IMR-90 (cell line): ENCODE results near the gene CYP1A2. TPM values are rescaled to one million over a fixed set of nuclear protein-coding genes. Genes with fewer than 3 reads are reported as not detected.

Experiments used
- ATAC-seq: fragments of 200-7000 bp; cut with Tn5 transposase; 2 replicates; pipeline ENCODE4 v1.9.1; 2020; ENCODE audit warnings: low read depth, mild to moderate bottlenecking, moderate library complexity
- BruUV-seq: library from RNA; stranded (reverse); fragments of 400-500 nt; replicated peaks from 2 replicates; lab custom pipeline; 2021; lab: Mats Ljungman, UMichigan
- CTCF ChIA-PET: fragments of 300-600 bp; formaldehyde crosslinking; extraction: SDS; loops from one replicate; lab custom pipeline; 2021; ENCODE audit warnings: antibody characterized with exemption; lab: Yijun Ruan, JAX
- POLR2A ChIA-PET: fragments of 300-600 bp; sonication (Branson Sonifier 250); formaldehyde crosslinking; loops from one replicate; lab custom pipeline; 2022; ENCODE audit warnings: antibody characterized with exemption; ENCODE audit not compliant: unreplicated experiment; lab: Charles Lee
- DNase-seq: peaks from one replicate; pipeline ENCODE4 v3.0.0; 2013
- H2AFZ ChIP-seq: replicated peaks from 2 replicates; pipeline ENCODE3; 2013; ENCODE audit warnings: low read length, mild to moderate bottlenecking; ENCODE audit not compliant: poor library complexity
- H2AK5ac ChIP-seq: 2 replicates; pipeline ENCODE4 v1.6.1; 2013; ENCODE audit warnings: low read depth, low read length, inconsistent platforms
- H2AK9ac ChIP-seq: replicated peaks from 2 replicates; pipeline ENCODE3; 2013; ENCODE audit warnings: mild to moderate bottlenecking, low read depth, low read length, moderate library complexity; ENCODE audit not compliant: poor library complexity
- H2BK120ac ChIP-seq: 2 replicates; pipeline ENCODE4 v1.6.1; 2013; ENCODE audit warnings: low read depth, low read length, inconsistent platforms
- H2BK15ac ChIP-seq: 3 replicates; pipeline ENCODE4 v1.6.1; 2013; ENCODE audit warnings: low read depth, low read length, inconsistent platforms
- H2BK20ac ChIP-seq: 2 replicates; pipeline ENCODE4 v1.6.1; 2013; ENCODE audit warnings: low read depth, mild to moderate bottlenecking, inconsistent platforms, low read length, moderate library complexity
- H2BK5ac ChIP-seq: 2 replicates; pipeline ENCODE4 v1.6.1; 2013; ENCODE audit warnings: mild to moderate bottlenecking, low read depth, low read length, inconsistent platforms; ENCODE audit not compliant: poor library complexity, severe bottlenecking
- H3K14ac ChIP-seq: replicated peaks from 2 replicates; pipeline ENCODE4 v1.6.1; 2013; ENCODE audit warnings: low read depth, low read length, inconsistent platforms
- H3K18ac ChIP-seq: 2 replicates; pipeline ENCODE4 v1.6.1; 2013; ENCODE audit warnings: low read depth, low read length, control low read depth
- H3K23ac ChIP-seq: 2 replicates; pipeline ENCODE4 v1.6.1; 2013; ENCODE audit warnings: low read depth, low read length, inconsistent platforms
- H3K27ac ChIP-seq: 2 replicates; pipeline ENCODE4 v1.5.1; 2013; ENCODE audit warnings: mild to moderate bottlenecking, control low read depth, low read length; ENCODE audit not compliant: insufficient read depth
- H3K27me3 ChIP-seq: 2 replicates; pipeline ENCODE4 v1.6.1; 2013; ENCODE audit warnings: low read length; ENCODE audit not compliant: control insufficient read depth, insufficient read depth
- H3K36me3 ChIP-seq: 2 replicates; pipeline ENCODE4 v1.6.1; 2013; ENCODE audit warnings: low read length, mixed read lengths; ENCODE audit not compliant: control insufficient read depth, insufficient read depth
- H3K4ac ChIP-seq: 2 replicates; pipeline ENCODE4 v1.6.1; 2013; ENCODE audit warnings: low read depth, low read length, inconsistent platforms
- H3K4me1 ChIP-seq: 2 replicates; pipeline ENCODE4 v1.6.1; 2013; ENCODE audit warnings: low read length, mixed read lengths; ENCODE audit not compliant: control insufficient read depth, insufficient read depth
- H3K4me2 ChIP-seq: 2 replicates; pipeline ENCODE4 v1.6.1; 2013; ENCODE audit warnings: low read depth, mild to moderate bottlenecking, control low read depth, low read length, moderate library complexity
- H3K4me3 ChIP-seq: 2 replicates; pipeline ENCODE4 v1.5.1; 2013; ENCODE audit warnings: low read depth, mild to moderate bottlenecking, control low read depth, low read length, moderate library complexity; ENCODE audit not compliant: insufficient read depth
- H3K56ac ChIP-seq: 2 replicates; pipeline ENCODE4 v1.6.1; 2013; ENCODE audit warnings: low read length, inconsistent platforms; ENCODE audit not compliant: insufficient read depth; ENCODE audit errors: extremely low read depth
- H3K79me1 ChIP-seq, 2 experiments: 2 replicates each; pipeline ENCODE4 v1.6.1; 2013; ENCODE audit warnings: low read length in 2 of 2, inconsistent platforms in 1 of 2, low read depth in 1 of 2
- H3K9ac ChIP-seq: 2 replicates; pipeline ENCODE4 v1.6.1; 2013; ENCODE audit warnings: low read depth, low read length, control low read depth
- H3K9me1 ChIP-seq: 2 replicates; pipeline ENCODE4 v1.6.1; 2013; ENCODE audit warnings: low read length, inconsistent platforms; ENCODE audit not compliant: insufficient read depth
- H3K9me3 ChIP-seq: 2 replicates; pipeline ENCODE4 v1.6.1; 2013; ENCODE audit warnings: low read length; ENCODE audit not compliant: control insufficient read depth, insufficient read depth
- H4K20me1 ChIP-seq: 2 replicates; pipeline ENCODE4 v1.6.1; 2013; ENCODE audit warnings: low read length, inconsistent platforms; ENCODE audit not compliant: insufficient read depth
- H4K5ac ChIP-seq: 2 replicates; pipeline ENCODE4 v1.6.1; 2013; ENCODE audit warnings: mild to moderate bottlenecking, low read depth, low read length, control low read depth
- H4K8ac ChIP-seq, 2 experiments: 2 replicates each; pipeline ENCODE4 v1.6.1; 2013; ENCODE audit warnings: low read depth in 2 of 2, low read length in 2 of 2, control low read depth in 1 of 2, inconsistent platforms in 1 of 2
- H4K91ac ChIP-seq: 2 replicates; pipeline ENCODE4 v1.6.1; 2013; ENCODE audit warnings: low read depth, low read length, inconsistent platforms; ENCODE audit not compliant: insufficient read depth
- BHLHE40 ChIP-seq: fragments of 150-350 bp; IDR thresholded peaks from 2 replicates; pipeline ENCODE4 v1.6.1; 2016; ENCODE audit warnings: mild to moderate bottlenecking, low read depth, low read length
- CEBPB ChIP-seq: IDR thresholded peaks from 2 replicates; pipeline ENCODE4 v1.6.1; 2012; ENCODE audit warnings: low read depth, low read length, improper control_type of control experiment
- CHD1 ChIP-seq: IDR thresholded peaks from 2 replicates; pipeline ENCODE4 v1.6.1; 2012; ENCODE audit warnings: low read depth, low read length, improper control_type of control experiment
- CTCF ChIP-seq: conservative IDR thresholded peaks from 2 replicates; pipeline ENCODE4 v1.5.1; 2012; ENCODE audit warnings: mild to moderate bottlenecking, low read depth, low read length, improper control_type of control experiment
- ELK1 ChIP-seq: fragments of 150-350 bp; IDR thresholded peaks from 2 replicates; pipeline ENCODE4 v1.6.1; 2016; ENCODE audit warnings: low read depth, mild to moderate bottlenecking, low read length, moderate library complexity, borderline replicate concordance
- FOS ChIP-seq: fragments of 150-350 bp; IDR thresholded peaks from 2 replicates; pipeline ENCODE4 v1.6.1; 2016; ENCODE audit warnings: low read depth, low read length
- MAFK ChIP-seq: IDR thresholded peaks from 2 replicates; pipeline ENCODE4 v1.6.1; 2012; ENCODE audit warnings: low read depth, low read length, improper control_type of control experiment
- MAZ ChIP-seq: IDR thresholded peaks from 2 replicates; pipeline ENCODE4 v1.6.1; 2012; ENCODE audit warnings: low read depth, mild to moderate bottlenecking, low read length, improper control_type of control experiment, moderate library complexity, borderline replicate concordance
- NFE2L2 ChIP-seq: fragments of 150-350 bp; IDR thresholded peaks from 2 replicates; pipeline ENCODE4 v1.6.1; 2016; ENCODE audit warnings: low read depth, mild to moderate bottlenecking, low read length
- POLR2A ChIP-seq: IDR thresholded peaks from 2 replicates; pipeline ENCODE4 v1.6.1; 2012; ENCODE audit warnings: mild to moderate bottlenecking, low read depth, low read length
- RAD21 ChIP-seq: IDR thresholded peaks from 2 replicates; pipeline ENCODE4 v1.6.1; 2012; ENCODE audit warnings: low read length, improper control_type of control experiment
- RCOR1 ChIP-seq: IDR thresholded peaks from 2 replicates; pipeline ENCODE4 v1.6.1; 2012; ENCODE audit warnings: mild to moderate bottlenecking, low read length, improper control_type of control experiment; ENCODE audit not compliant: insufficient replicate concordance
- RFX5 ChIP-seq: IDR thresholded peaks from 2 replicates; pipeline ENCODE4 v1.8.0; 2012; ENCODE audit warnings: low read depth, mild to moderate bottlenecking, low read length, moderate library complexity
- SMC3 ChIP-seq: fragments of 150-350 bp; IDR thresholded peaks from 2 replicates; pipeline ENCODE4 v1.6.1; 2016; ENCODE audit warnings: low read depth, mild to moderate bottlenecking, antibody characterized with exemption, low read length, moderate library complexity
- USF2 ChIP-seq: fragments of 150-350 bp; IDR thresholded peaks from 2 replicates; pipeline ENCODE4 v1.6.1; 2017; ENCODE audit warnings: mild to moderate bottlenecking, antibody characterized with exemption, low read length, low read depth
- WGBS, 2 experiments: methylation state at CpG; one replicate each; pipeline versions ENCODE4 v1.1.5 to v1.1.7; 2013; ENCODE audit warnings: missing lambda C conversion rate in 2 of 2; ENCODE audit not compliant: insufficient read length in 1 of 2; ENCODE audit errors: extremely low coverage in 2 of 2; 5-methylcytosine and 5-hydroxymethylcytosine counted together
- dilution Hi-C: fragments of 300-500 bp; cut with HindIII; formaldehyde crosslinking; loops from one replicate; pipeline ENCODE4 v1.14.3; 2018; ENCODE audit warnings: low sequenced_read_pairs; ENCODE audit not compliant: unreplicated experiment
- in situ Hi-C: fragments of 300-500 bp; cut with MboI; formaldehyde crosslinking; loops from 3 replicates; pipeline ENCODE4 v1.14.3; 2019; ENCODE audit warnings: low sequenced_read_pairs, inconsistent platforms, mixed read lengths
- intact Hi-C: fragments of 100-400 bp; cut with micrococcal nuclease; formaldehyde crosslinking; loops from 2 replicates; pipeline ENCODE4 v1.10.0; 2022
- polyA plus RNA-seq, 3 experiments: library from polyadenylated mRNA; depleted of rRNA; stranded (reverse); fragments of >200 nt; gene quantifications; 2 replicates each; pipeline ENCODE4 v1.2.3, GENCODE V29; 2012; ENCODE audit warnings: low replicate concordance in 1 of 3
- total RNA-seq: library from RNA; depleted of rRNA; stranded (reverse); fragments of >200 nt; gene quantifications from 2 replicates; pipeline ENCODE4 v1.2.3, GENCODE V29; 2012

Gene CYP1A2
- total and polyA plus RNA-seq, 2 of the 4 experiments (the other 2 are of a cell fraction), result not detected

- Histone ChIP-seq H2BK15ac (no peak overlapping the region), H2AFZ (no peak overlapping the region), H2BK120ac (no peak overlapping the region), H3K4me2 (no peak overlapping the region), H3K56ac (no peak overlapping the region), H2AK5ac (no peak overlapping the region), H4K20me1 (peaks cover 89% of the 10 kb centered on the region), H3K9me3 (no peaks in the 10 kb centered on the region), H3K36me3 (peaks cover 13% of the 10 kb centered on the region), H3K18ac (no peak overlapping the region), H4K91ac (no peak overlapping the region), H3K9ac (no peak overlapping the region), H3K14ac (no peak overlapping the region), H3K4ac (no peak overlapping the region), H3K27ac (no peak overlapping the region), H2BK5ac (no peak overlapping the region), H3K79me1 (peaks cover 22 to 86% of the 10 kb centered on the region in 2 experiments), H3K23ac (no peak overlapping the region; the same call in 1 of the 2 replicates), H3K4me1 (peaks cover 9% of the 10 kb centered on the region), H3K4me3 (no peak overlapping the region), H3K27me3 (no peaks in the 10 kb centered on the region), H4K8ac (no peak overlapping the region), H4K5ac (no peak overlapping the region), H2AK9ac (no peak overlapping the region), H2BK20ac (no peak overlapping the region), H3K9me1 (peaks cover 22% of the 10 kb centered on the region)
- intact Hi-C loops, result no loop called here
- dilution Hi-C loops, result no loop called here
- 95% methylated on average over 4 of the region's 9 CpGs; no CpG with 5 or more reads in 1 of the 2 experiments for whole genome bisulfite sequencing, 2 experiments
- POLR2A ChIA-PET, result no interaction called here
- ATAC-seq (no peak), DNase-seq (no peak)
- BruUV-seq, result no TSS peak
- CTCF ChIA-PET, result no interaction called here
- TF ChIP-seq MAFK, result no peak
- TF ChIP-seq CEBPB, result no peak
- TF ChIP-seq CTCF, result no peak
- no peak for TF ChIP-seq RCOR1
- TF ChIP-seq SMC3, result no peak
- no peak for TF ChIP-seq MAZ
- TF ChIP-seq FOS, result no peak
- no peak for TF ChIP-seq POLR2A
- no peak for TF ChIP-seq CHD1
- no peak for TF ChIP-seq BHLHE40
- no peak for TF ChIP-seq ELK1
- no peak for TF ChIP-seq NFE2L2
- TF ChIP-seq USF2, result no peak
- no peak for TF ChIP-seq RFX5
- TF ChIP-seq RAD21, result no peak
- in situ Hi-C loops, result no loop called here
Measured at GRCh38 chr15:74794970-74795349, 46.3 kb downstream of the CYP1A2 start.
